Stimulated activated CD8-positive, alpha-beta memory T cell treated with anti-CD3 and anti-CD28 coated beads, Interleukin-15, amount 100 ng/mL, for 1 hour (primary cell): ENCODE data around the gene CCDC33.

Experiments
- DNase-seq: peaks from one replicate; pipeline ENCODE4 v3.0.0-alpha.2; 2020; ENCODE audit warnings: low read depth

The CCDC33 gene

GRCh38 chr15:74259292-74259648, 23.1 kb downstream of the CCDC33 start:
- DNase-seq, result no peak

- DNase-seq, result no peak
These were observed 23.9 kb downstream of the CCDC33 start for GRCh38 chr15:74259821-74260607.

- DNase-seq, result no peak
These were observed 24.9 kb downstream of the CCDC33 start for GRCh38 chr15:74261041-74261440.

GRCh38 chr15:74261685-74262084, 25.6 kb downstream of the CCDC33 start:
- DNase-seq, result no peak

GRCh38 chr15:74262151-74262550, 26.0 kb downstream of the CCDC33 start:
- DNase-seq, result no peak

- DNase-seq, result no peak
These were observed 26.5 kb downstream of the CCDC33 start for GRCh38 chr15:74262625-74263024.

- DNase-seq, result no peak
These were observed 27.3 kb downstream of the CCDC33 start for GRCh38 chr15:74263466-74263865.

GRCh38 chr15:74264081-74264501, 28.0 kb downstream of the CCDC33 start:
- no peak for DNase-seq

- no peak for DNase-seq
These were observed 29.0 kb downstream of the CCDC33 start for GRCh38 chr15:74265046-74265639.

GRCh38 chr15:74268020-74268419, 31.9 kb downstream of the CCDC33 start:
- DNase-seq, result no peak

- DNase-seq, result no peak
These were observed 33.4 kb downstream of the CCDC33 start for GRCh38 chr15:74269362-74270035.

GRCh38 chr15:74270155-74270554, 34.0 kb downstream of the CCDC33 start:
- no peak for DNase-seq

- DNase-seq, result no peak
These were observed 34.9 kb downstream of the CCDC33 start for GRCh38 chr15:74270854-74271520.

GRCh38 chr15:74272812-74273211, 36.7 kb downstream of the CCDC33 start:
- no peak for DNase-seq

- DNase-seq, result no peak
These were observed 38.4 kb downstream of the CCDC33 start for GRCh38 chr15:74274470-74275038.

GRCh38 chr15:74275957-74276356, 39.8 kb downstream of the CCDC33 start:
- DNase-seq, result no peak

- no peak for DNase-seq
These were observed 40.4 kb downstream of the CCDC33 start for GRCh38 chr15:74276560-74276959.

GRCh38 chr15:74277242-74277810, 41.2 kb downstream of the CCDC33 start:
- DNase-seq, result no peak

- no peak for DNase-seq
These were observed 42.1 kb downstream of the CCDC33 start for GRCh38 chr15:74278207-74278606.

GRCh38 chr15:74281147-74282133, 45.3 kb downstream of the CCDC33 start:
- DNase-seq, result no peak

GRCh38 chr15:74283368-74283767, 47.2 kb downstream of the CCDC33 start:
- DNase-seq, result no peak
